ENCODE data around the gene PKP3. TPM values are rescaled to one million over a fixed set of nuclear protein-coding genes. Genes with fewer than 3 reads are reported as not detected.

PKP3 gene
- polyA plus RNA-seq, 1 of the 3 experiments (the other 2 are of a cell fraction): 1.4 TPM

- ChIA-PET POLR2A (no interaction called here), CTCF (interaction anchor here (0.8 to 6.5 kb wide), 9 partner anchors 12 to 145 kb away, joined by 3 to 77 read pairs (median 4); no protein-coding TSS in a partner anchor)
- Histone ChIP-seq H3K27ac (ENCODE audit: low read depth in 2 of 2, low read length in 1 of 2) (peak overlapping the region in 1 of 2 experiments; percentile 44; a peak in 1 of 4 replicates), H3K9me3 (no peaks in the 10 kb centered on the region), H3K9ac (peak overlapping the region; percentile 86), H3K4me2 (peak overlapping the region; percentile 99), H3K4me1 (ENCODE audit: control insufficient read depth in 1 of 2, insufficient read depth in 2 of 2, low read depth in 1 of 2, low read length in 1 of 2) (peaks cover 6 to 24% of the 10 kb centered on the region in 2 experiments; a peak in 2 of 4 replicates), H3K9me2 (no peaks in the 10 kb centered on the region), H3K4me3 (ENCODE audit: low read depth in 2 of 2, low read length in 1 of 2) (peak overlapping the region; percentile 77 to 92), H3K36me3 (replicated peaks in 1 of 2; ENCODE audit: control insufficient read depth in 1 of 2, insufficient read depth in 2 of 2, low read length in 1 of 2) (peaks cover 6 to 16% of the 10 kb centered on the region in 2 experiments), H4K20me1 (ENCODE audit: insufficient read depth) (peaks cover 11% of the 10 kb centered on the region), H2AFZ (ENCODE audit: low read depth) (no peak overlapping the region), H3K79me2 (ENCODE audit: insufficient read depth) (peaks cover 50% of the 10 kb centered on the region), H3K27me3 (ENCODE audit: insufficient read depth) (no peaks in the 10 kb centered on the region), H3F3A (replicated peaks; ENCODE audit: insufficient read depth) (peaks cover 10% of the 10 kb centered on the region)
- 8% methylated on average over 15 of the region's 46 CpGs for WGBS (ENCODE audit: low lambda C conversion rate)
- peak; percentile 69 for DNase-seq
- TF ChIP-seq CTCF (IDR thresholded peaks at IDR 0.05): peak; percentile 27; the same call in 1 of the 2 replicates
- TF ChIP-seq ELF1 (IDR thresholded peaks at IDR 0.05): no peak
- no peak for TF ChIP-seq IRF3 (IDR thresholded peaks at IDR 0.05; ENCODE audit: low read depth, low read length)
- TF ChIP-seq TCF12 (IDR thresholded peaks at IDR 0.05): no peak
- TF ChIP-seq GATA2 (CRISPR knock-in tag; IDR thresholded peaks at IDR 0.05): peak; percentile 71
- no peak for TF ChIP-seq FOSL2 (IDR thresholded peaks at IDR 0.05; ENCODE audit: borderline replicate concordance, low read depth)
- TF ChIP-seq RCOR1 (IDR thresholded peaks at IDR 0.05; ENCODE audit: low read length): no peak
- no peak for TF ChIP-seq JUND (IDR thresholded peaks at IDR 0.05)
- no peak for TF ChIP-seq TAF1 (IDR thresholded peaks at IDR 0.05; ENCODE audit: borderline replicate concordance, low read depth, low read length)
- TF ChIP-seq RFX5 (IDR thresholded peaks at IDR 0.05; ENCODE audit: low read length): no peak
- no peak for TF ChIP-seq FOXM1 (IDR thresholded peaks at IDR 0.05; ENCODE audit: low read depth)
- 0 out of 2 replicates have a peak, but pooled peaks have one; percentile 49 for TF ChIP-seq SIN3A (IDR thresholded peaks at IDR 0.05; ENCODE audit: borderline replicate concordance, low read depth, low read length)
- TF ChIP-seq MXI1 (IDR thresholded peaks at IDR 0.05; ENCODE audit: low read depth, low read length): peak; percentile 95
- TF ChIP-seq GABPA (IDR thresholded peaks at IDR 0.05; ENCODE audit: low read depth): no peak
- TF ChIP-seq RXRA (IDR thresholded peaks at IDR 0.05; ENCODE audit: borderline replicate concordance, low read depth): no peak
- TF ChIP-seq EZH2phosphoT487 (IDR thresholded peaks at IDR 0.05; ENCODE audit: borderline replicate concordance, low read depth): no peak
- no peak for TF ChIP-seq NRF1 (IDR thresholded peaks at IDR 0.05; ENCODE audit: low read depth, low read length)
- TF ChIP-seq SMC3 (IDR thresholded peaks at IDR 0.05; ENCODE audit: low read depth, low read length): peak; percentile 26; the same call in 1 of the 2 replicates
- TF ChIP-seq USF1 (IDR thresholded peaks at IDR 0.05; ENCODE audit: borderline replicate concordance, low read depth): no peak
- TF ChIP-seq MAX (IDR thresholded peaks at IDR 0.05; ENCODE audit: low read depth): peak; percentile 83
- TF ChIP-seq RAD21 (IDR thresholded peaks at IDR 0.05; ENCODE audit: low read length): peak; percentile 51
- no peak for TF ChIP-seq TEAD4 (IDR thresholded peaks at IDR 0.05; ENCODE audit: borderline replicate concordance, insufficient read depth)
- TF ChIP-seq USF2 (IDR thresholded peaks at IDR 0.05; ENCODE audit: borderline replicate concordance, low read depth, low read length): no peak
- no peak for TF ChIP-seq POLR2AphosphoS5 (IDR thresholded peaks at IDR 0.05; ENCODE audit: low read depth, low read length)
- TF ChIP-seq MEF2A (IDR thresholded peaks at IDR 0.05; ENCODE audit: borderline replicate concordance, low read depth): no peak
- no peak for TF ChIP-seq PBX3 (IDR thresholded peaks at IDR 0.05)
Observed at GRCh38 chr11:450809-451451, 56.9 kb downstream of the PKP3 start.
